Ramos (cell line): ENCODE data around the gene LACC1.

Experiments used
- in situ Hi-C: fragments of 300-500 bp; cut with MboI; formaldehyde crosslinking; loops from one replicate; pipeline ENCODE4 v1.14.3; 2022; ENCODE audit warnings: low sequenced_read_pairs; ENCODE audit not compliant: unreplicated experiment

Gene LACC1

DNA sequence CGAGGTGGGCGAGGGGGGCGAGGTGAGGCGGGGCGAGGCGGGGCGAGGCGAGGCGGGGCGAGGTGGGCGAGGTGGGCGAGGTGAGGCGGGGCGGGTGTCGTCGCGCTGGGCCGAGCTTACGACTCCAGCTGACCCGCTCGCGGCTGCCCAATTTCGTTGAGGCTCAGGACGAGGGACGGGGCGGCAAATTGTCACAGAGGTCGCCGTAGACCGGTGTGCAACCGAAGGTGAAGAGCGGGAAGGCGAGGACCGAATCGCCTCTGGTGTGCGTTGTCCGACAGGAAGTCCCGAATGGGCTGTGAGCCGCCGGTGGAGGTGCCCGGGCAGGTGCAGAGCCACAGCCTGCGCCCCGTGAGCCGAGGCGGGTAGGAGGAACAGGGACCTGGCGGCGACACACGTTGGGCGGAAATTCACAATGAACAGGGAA is at the start of gene LACC1:
TSS of gene LACC1 (plus strand) at position 150 of the 427 bp plus-strand sequence. CDS start 1,082 bp downstream, outside the sequence.
- in situ Hi-C loops, result loop anchor here (25.0 kb wide), 1 partner anchor 1433 kb away; no protein-coding TSS in a partner anchor

DNA sequence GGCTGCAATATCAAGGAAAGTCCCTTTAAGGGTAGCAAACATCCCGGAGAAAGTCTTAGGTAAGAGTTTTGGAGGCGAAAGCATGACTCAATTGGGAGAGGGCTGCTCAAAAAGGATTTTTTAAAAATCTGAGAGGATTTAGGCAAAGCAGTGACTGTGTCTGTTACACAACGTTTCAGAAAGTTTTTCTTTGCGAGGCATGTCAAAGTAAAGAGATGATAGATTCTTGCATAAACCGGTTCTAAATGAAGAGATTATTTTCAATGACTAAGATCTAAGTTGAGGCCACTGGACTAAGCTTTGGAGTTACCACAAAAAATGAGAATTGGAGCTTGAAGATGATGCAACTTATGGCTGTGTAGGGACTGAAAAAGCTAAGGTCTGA is 49.2 kb upstream of the LACC1 start:
- in situ Hi-C loops, result no loop called here

DNA sequence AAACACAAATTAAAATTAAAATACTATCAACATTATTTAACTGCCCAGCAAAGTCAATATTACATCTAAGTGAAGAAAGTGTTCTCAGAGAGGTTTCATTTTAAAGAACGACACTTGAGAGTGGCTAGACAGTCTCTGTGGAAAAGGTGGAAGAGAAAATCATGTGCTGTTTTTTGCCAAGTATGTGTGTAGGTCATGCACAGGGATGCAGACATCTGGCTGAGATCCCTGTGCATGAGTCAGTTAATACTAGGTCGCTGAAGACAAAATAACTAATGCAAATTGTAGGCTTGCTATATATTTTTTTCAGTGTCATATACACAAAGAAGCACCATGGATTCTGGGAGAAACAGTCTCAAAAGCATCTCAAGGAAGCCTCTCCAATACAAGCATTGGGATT is 48.6 kb upstream of the LACC1 start:
- in situ Hi-C loops, result no loop called here

DNA sequence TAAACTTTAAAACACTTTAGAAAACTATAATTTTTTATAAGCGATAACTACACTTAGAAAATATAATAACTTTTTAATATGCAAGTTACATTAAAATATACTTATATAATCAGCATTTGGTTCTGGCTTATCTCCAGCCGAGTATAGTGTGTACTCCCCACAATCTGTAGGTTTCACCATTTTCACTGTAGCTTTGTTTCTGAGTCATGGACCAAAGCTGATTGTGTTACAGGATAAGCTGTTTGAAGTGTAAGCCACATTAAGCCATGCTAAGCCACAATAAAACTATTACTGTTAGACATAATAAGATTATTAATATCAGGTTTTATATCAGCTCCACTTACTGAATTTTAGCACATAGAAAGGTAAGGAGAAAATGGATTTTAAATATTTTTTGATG is 44.0 kb upstream of the LACC1 start:
- in situ Hi-C loops, result no loop called here

DNA sequence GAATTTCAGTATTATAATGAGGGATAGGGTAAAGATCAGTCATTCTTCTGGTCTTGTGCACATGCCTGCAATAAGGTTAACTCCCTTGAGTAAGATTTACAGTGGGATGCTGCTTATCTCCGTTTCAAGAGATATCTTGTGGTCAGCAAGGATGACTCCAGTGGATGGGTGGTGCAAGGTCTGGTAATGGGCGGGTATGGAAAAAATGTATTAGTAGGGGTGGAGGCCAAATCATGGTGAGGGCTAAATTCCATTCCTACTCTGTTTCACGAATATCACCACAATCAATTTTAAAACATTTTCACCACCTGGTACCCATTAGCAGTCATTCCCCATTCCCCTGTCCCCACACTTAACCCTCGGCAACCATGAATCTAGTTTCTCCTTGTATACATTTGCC is 40.8 kb upstream of the LACC1 start:
- in situ Hi-C loops, result no loop called here

DNA sequence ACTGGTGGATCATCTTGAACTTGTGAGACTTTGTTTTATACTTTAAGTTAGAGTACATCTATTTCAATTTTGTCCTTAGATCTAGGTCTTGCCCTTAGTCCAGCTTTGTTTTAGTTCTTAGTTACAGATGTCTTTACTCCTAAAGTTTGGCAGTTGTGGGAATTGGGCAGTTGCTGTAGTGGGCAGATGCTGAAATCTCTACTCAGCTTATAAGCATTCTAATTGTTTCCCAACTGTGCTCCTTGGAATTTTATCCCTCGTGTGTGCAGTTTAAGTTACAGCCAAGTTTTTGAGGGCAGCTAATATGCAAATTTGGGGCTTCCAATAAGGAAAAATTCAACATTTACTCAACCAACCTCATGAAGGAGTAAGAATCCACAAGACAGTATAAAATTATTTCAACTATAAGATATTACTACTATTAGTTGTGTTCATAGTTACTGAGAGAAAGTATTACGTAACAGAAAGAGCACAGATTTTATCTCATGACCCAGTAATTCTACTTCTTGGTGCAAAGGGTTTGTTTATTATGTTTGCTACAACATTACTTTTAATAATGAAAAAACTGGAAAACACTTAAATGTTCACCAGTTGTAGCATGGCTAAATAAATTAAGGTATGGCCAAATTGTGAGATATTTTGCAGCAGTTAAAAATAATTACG is 33.1 kb upstream of the LACC1 start:
- in situ Hi-C loops, result no loop called here

DNA sequence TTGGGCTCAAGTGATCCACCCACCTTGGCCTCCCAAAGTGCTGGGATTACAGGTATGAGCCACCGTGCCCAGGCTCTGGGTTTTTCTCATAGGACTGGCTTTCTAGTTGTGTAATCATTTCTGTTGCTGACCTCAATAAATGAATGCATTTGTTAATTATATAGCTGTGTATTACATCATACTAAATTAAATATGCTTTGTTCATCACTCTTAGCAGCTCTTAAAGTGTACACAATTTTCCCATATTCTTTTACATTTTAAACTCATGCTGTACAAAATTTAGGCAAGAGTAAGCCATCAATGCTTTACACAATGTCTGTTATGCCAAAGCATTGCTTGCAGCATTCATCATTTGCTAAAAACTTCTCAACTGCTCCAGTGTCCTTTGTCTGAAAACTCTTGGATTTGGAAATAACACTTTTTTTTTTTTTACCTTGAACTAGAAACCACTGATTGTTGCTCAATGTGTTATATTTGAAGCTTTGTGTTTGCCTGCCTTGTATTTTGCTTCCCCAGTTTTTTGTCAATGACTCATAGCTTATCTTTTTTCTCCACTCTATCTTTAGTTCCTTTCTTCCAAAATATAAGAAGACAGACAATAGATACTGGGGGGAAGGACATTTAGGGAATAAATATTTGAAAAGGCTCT is 31.6 kb upstream of the LACC1 start:
- in situ Hi-C loops, result no loop called here

DNA sequence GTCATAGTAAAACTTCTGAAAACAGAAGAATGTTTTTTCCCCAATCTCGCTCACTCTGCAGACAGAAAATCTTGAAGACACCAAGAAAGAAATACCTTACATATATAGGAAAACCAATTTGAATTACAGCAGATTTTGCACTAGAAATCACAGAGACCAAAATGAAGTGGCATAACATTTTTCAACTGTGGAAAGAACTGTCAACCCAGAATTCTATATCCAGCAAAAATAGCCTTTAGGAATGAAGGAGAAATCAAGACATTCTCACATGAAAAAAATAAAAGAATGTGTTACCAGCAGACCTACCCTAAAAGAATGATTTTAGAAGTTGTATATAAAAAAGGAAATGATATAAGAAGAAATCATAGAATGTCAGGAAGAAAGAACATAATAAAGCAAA is 28.8 kb upstream of the LACC1 start:
- in situ Hi-C loops, result no loop called here

DNA sequence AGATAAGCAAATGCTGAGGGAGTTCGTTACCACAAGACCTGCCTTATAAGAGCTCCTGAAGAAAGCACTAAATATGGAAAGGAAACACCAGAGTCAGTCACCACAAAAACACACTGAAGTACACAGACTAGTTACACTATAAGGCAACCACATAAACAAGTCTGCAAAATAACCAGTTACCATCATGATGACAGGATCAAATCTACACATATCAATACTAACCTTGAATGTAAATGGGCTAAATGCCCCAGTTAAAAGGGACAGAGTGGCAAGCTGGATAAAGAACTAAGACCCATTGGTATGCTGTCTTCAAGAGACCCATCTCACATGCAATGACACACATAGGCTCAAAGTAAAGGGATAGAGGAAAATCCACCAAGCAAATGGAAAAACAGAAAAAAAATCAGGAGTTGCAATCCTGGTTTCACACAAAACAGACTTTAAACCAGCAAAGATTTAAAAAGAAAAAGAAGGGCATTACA is 26.7 kb upstream of the LACC1 start:
- in situ Hi-C loops, result no loop called here

DNA sequence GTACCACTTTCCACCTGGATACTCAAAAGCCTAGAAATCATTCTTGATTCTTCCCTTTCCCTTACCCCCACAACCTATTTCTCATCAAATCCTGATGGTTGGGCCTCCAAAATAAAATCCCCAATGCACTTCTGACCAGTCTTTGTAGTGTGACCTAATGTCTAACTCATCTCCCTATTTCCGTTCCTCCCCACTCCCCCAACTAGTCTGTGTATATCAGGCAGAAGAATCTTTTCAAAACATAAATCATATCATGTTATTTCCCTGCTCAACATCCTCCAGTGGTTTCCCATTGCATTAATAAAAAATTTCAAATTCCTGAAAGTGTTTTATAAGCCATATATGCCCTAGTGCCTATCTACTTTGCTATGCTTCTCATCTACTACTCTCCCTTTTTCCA is 17.8 kb upstream of the LACC1 start:
- in situ Hi-C loops, result no loop called here

DNA sequence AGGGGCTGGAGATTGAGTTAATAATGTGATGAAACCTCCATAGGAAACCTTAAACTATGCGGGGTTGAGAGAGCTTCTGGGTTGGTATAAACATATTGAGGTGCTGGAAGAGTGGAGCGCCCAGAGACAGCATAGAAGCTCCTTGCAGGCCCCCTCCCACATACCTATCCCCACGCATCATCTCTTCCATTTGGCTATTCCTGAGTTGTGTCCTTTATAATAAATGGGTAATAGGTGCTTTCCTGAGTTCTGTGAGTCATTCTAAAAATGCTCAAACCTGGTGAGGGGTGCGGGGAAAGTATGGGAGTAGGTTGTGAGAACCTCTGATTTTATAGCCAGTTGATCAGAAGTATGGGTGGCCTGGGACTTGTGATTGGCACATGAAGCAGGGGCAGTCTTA is 14.8 kb upstream of the LACC1 start:
- in situ Hi-C loops, result no loop called here

DNA sequence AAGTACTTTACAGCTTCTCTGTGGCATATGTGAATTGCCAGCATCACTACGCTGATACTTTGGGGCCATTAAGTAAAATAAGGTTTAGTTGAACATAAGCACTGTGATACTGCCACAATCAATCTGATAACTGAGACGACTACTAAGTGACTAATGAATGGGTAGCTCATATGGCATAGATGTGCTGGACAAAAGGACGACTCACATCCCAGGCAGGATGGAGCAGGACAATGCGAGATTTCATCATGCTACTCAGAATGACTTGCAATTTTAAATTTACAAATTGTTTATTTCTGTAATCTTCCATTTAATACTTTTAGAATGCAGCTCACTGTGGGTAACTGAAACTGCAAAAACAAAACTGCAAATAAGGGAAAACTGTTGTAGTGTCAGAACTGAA is 13.8 kb upstream of the LACC1 start:
- in situ Hi-C loops, result no loop called here

DNA sequence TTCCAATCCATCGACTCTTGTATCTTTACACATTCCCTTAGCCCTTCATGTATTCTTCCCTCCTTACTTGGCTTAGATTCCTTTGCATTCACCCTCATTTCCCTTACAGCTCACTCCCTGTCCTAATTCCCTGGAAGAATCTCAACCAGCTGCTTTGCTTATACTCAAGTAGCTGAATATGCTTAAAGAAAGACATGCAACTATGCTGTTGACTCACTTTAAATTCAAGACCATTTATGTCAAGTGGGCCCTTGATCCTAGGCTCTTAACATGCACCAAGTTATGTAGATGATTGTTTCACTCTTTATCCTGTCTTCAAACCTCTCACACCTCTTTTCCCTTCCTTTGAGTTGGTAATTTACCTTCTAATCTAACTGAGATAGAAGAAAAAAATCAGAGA is 7.5 kb upstream of the LACC1 start:
- in situ Hi-C loops, result no loop called here

DNA sequence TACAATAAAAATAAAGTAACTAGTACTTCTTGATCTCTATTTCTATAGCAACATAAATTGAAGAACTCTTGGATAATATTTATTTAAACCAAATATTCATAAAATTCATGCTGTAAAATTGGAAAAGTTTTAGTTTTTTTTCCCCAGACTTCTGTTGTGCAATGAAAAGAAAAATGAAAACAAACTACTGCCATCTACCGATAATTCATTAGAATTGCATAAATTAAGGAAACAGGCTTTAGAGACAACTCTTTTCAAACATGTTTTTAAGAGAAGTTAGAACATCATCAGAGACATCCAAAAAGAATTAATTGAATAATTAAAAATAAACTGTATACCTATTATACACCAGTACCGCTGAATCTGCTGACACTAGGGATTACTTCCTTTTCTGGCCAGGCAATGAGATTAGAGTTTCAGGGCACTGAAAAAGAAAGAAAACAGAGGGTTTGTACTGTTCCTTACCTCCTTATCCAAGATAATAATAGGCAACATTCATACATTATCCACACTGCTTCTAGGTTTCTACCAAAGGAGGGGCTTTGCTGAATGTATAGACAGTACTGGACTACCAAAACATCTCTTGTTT is 5.1 kb upstream of the LACC1 start:
- in situ Hi-C loops, result loop anchor here (25.0 kb wide), 1 partner anchor 1438 kb away; no protein-coding TSS in a partner anchor

DNA sequence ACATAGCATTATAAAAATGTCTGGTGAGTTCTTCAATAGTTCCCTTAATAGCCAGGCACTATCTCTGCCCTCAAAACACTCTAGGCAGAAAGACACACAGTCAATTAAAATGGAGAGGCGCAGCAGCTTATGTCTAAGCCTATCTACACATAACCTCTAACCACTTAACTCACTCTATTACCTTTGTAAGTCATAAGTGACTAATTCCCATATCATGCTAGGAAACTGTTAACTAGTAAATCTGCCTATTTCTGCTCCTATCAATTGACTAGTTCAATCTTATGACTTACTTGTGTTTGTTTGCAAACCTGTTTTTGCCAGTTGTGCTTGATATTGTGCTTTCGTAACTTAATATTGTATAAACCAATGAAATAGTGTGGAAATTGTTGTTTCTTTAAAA is 3.3 kb upstream of the LACC1 start:
- in situ Hi-C loops, result loop anchor here (25.0 kb wide), 1 partner anchor 1436 kb away; no protein-coding TSS in a partner anchor

DNA sequence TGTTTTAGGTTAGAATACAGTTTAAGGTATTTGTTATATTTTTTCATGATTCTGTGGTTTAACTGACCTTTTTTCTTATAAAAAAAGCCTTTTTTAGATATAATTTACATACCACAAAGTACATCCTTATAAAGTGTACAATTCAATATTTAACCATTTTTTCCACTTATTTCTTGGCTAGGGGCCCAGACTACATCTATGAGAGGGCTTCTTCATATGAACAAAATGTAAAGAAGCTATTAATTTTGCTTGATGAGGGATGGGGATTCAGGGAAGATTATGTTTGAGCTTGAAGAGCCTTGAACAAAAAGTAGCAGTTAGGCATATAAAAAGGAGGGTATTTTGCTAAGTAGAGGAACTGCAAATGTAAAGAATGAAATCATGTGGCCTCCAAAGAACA is 2.4 kb upstream of the LACC1 start:
- in situ Hi-C loops, result loop anchor here (25.0 kb wide), 1 partner anchor 1435 kb away; no protein-coding TSS in a partner anchor

DNA sequence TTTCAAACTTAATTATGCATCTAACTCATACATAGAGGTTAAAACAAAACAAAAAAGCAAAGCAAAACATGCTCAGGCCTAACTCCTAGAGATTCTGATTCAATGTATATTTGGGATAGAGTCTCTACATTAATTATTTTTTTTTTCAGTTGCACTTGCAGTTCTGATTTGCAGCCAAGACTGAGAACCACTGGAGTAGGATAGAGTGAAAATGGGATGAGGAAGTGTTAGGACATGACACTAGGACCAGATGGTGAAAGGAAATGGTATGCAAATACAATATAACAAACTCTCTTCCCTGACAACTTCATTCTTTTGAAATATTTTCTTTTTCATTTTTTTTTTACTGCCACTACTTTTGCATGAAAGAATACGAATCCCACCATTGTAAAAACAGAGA is 1.9 kb upstream of the LACC1 start:
- in situ Hi-C loops, result loop anchor here (25.0 kb wide), 1 partner anchor 1435 kb away; no protein-coding TSS in a partner anchor

DNA sequence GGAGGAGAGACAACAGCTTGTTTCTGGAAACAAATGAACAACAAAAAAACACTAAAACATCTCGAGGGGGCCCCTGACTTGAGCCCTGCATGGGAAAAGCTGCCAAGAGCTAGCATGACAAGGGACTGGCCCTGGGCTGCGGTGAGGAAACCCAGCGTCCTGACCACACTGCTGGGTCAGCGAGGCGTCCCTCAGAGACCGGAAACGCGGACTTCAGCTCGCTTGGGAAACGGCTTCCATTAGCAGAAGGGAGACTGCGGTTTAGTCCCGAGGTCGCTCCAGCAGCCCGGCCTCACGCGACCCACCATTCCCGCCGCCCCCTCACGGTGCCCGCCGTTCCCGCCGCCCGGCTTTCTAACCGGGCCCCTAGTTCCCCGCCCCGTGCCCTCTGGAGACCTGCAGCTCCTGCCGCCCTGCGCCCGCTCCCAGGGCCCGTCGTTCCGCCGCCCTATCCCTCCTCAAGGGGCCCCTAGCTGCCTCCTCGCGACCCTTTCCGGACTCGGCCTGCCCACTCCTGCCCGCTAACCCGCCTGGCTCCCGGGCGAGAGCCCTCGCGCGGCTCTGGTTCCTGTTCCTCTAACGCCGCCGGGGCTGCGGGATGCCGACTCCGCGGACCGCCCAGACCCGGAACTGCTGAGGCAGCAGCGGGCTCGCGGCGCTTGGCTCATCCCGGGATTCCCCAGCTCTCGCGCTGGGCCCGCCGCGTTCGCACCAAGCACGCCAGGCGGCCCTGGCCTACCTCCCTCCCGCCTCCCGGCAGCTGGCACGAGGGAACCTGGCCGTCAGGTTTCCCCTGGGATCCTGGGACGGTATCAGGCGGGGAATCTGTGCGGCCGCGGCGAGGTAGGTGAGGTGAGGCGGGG is 581 bp upstream of the LACC1 start, which contains the start of gene CCDC122:
TSS of gene CCDC122 (minus strand) at position 849 of the 863 bp plus-strand sequence. CDS start 10,364 bp downstream, outside the sequence.
- in situ Hi-C loops, result loop anchor here (25.0 kb wide), 1 partner anchor 1433 kb away; no protein-coding TSS in a partner anchor

DNA sequence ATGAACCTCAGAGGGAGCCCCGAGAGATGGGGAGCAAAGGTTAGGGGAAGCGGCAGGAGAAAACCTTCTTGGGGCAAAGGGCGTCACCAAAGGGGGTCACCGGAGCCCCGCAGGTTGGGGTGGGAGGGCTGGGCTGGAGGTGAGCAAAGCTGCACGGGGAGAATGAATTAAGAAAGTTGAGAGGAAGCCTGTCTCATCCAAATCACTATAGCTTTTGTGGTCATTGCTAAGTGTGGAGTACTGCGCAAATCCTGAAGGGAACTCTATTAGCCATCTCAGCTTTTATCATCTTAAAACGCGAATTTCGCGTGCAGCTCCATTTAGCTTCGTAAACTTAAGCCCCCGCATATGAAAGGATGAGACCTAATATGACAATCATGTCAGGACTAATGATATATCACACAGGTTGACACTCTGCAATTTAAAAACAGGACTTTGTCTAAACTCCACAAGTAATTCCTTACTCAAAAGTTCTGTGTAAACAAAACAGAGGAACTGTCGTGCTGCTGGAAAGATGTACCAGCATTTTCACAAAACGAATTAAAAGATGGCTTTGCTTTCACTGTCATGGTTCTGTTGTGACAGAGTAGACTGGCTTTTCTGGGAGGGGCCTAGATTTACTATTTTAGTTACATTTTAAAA is 631 bp downstream of the LACC1 start:
- in situ Hi-C loops, result loop anchor here (25.0 kb wide), 1 partner anchor 1432 kb away; no protein-coding TSS in a partner anchor
